ENCODE data around the gene PRAMEF26. TPM values are rescaled to one million over a fixed set of nuclear protein-coding genes. Genes with fewer than 3 reads are reported as not detected.
"Not testable (repeated sequence)": the region's sequence is repeated elsewhere in the genome, so short reads cannot be mapped to it uniquely, and the experiment has no call there.

The PRAMEF26 gene
- total RNA-seq, result not detected in 2 replicates

GRCh38 chr1:13155909-13156308, at the start of gene PRAMEF26:
Gene PRAMEF26 (minus strand): TSS chr1:13156009. CDS start chr1:13153095, 2,914 bp downstream.
- DNase-seq (ENCODE audit: extremely low read depth, low read depth, low spot score), result not testable (repeated sequence)

- not testable (repeated sequence) for DNase-seq (ENCODE audit: extremely low read depth, low read depth, low spot score)
These were observed 45.5 kb upstream of the PRAMEF26 start, which contains the start of gene PRAMEF13 for GRCh38 chr1:13201309-13201708. Gene PRAMEF13 (minus strand): TSS chr1:13201409. CDS start chr1:13199589, 1,820 bp downstream.

GRCh38 chr1:13171548-13171947, 15.7 kb upstream of the PRAMEF26 start, which contains the start of gene PRAMEF9:
Gene PRAMEF9 (plus strand): TSS chr1:13171848. CDS start chr1:13175281, 3,433 bp downstream.
- DNase-seq (ENCODE audit: extremely low read depth, low read depth, low spot score), result not testable (repeated sequence)

GRCh38 chr1:13165531-13165930, 9.7 kb upstream of the PRAMEF26 start, which contains the start of gene HNRNPCL4:
Gene HNRNPCL4 (minus strand): TSS chr1:13165631. CDS start chr1:13165467, 164 bp downstream.
- DNase-seq (ENCODE audit: extremely low read depth, low read depth, low spot score), result not testable (repeated sequence)

- not testable (repeated sequence) for DNase-seq (ENCODE audit: extremely low read depth, low read depth, low spot score)
These were observed 39.1 kb downstream of the PRAMEF26 start, which contains the start of gene HNRNPCL2 for GRCh38 chr1:13116754-13117153. Gene HNRNPCL2 (minus strand): TSS chr1:13116854. CDS start chr1:13116400, 454 bp downstream.

Other genes with a start within 250 kb of the PRAMEF26 start
- gene PRAMEF7, start 239.4 kb downstream of the PRAMEF26 start, total RNA-seq, result not detected in 2 replicates
- not detected in 2 replicates for gene PRAMEF6, start 208.4 kb downstream of the PRAMEF26 start, total RNA-seq
- gene PRAMEF27, start 99.4 kb downstream of the PRAMEF26 start, total RNA-seq, result not detected in 2 replicates
- not detected in 2 replicates for gene HNRNPCL3, start 95.2 kb downstream of the PRAMEF26 start, total RNA-seq
- gene PRAMEF25, start 85.2 kb downstream of the PRAMEF26 start, total RNA-seq, result not detected in 2 replicates
- not detected in 2 replicates for gene HNRNPCL2, start 39.2 kb downstream of the PRAMEF26 start, total RNA-seq
- gene HNRNPCL4, start 9.6 kb upstream of the PRAMEF26 start, total RNA-seq, result 1.5 TPM in 1 of 2 replicates, not detected in the other
- gene PRAMEF9, start 15.8 kb upstream of the PRAMEF26 start, total RNA-seq, result not detected in 2 replicates
- not detected in 2 replicates for gene PRAMEF13, start 45.4 kb upstream of the PRAMEF26 start, total RNA-seq
- not detected in 2 replicates for gene PRAMEF18, start 70.1 kb upstream of the PRAMEF26 start, total RNA-seq
- not detected in 2 replicates for gene PRAMEF5, start 98.2 kb upstream of the PRAMEF26 start, total RNA-seq
- gene PRAMEF8, start 129.1 kb upstream of the PRAMEF26 start, total RNA-seq, result not detected in 2 replicates
- gene PRAMEF33, start 147.5 kb upstream of the PRAMEF26 start, total RNA-seq, result not detected in 2 replicates
- gene PRAMEF15, start 159.6 kb upstream of the PRAMEF26 start, total RNA-seq, result not detected in 2 replicates
- gene PRAMEF14, start 191.1 kb upstream of the PRAMEF26 start, total RNA-seq, result not detected in 2 replicates
- gene PRAMEF19, start 215.9 kb upstream of the PRAMEF26 start, total RNA-seq, result not detected in 2 replicates
- not detected in 2 replicates for gene PRAMEF17, start 233.6 kb upstream of the PRAMEF26 start, total RNA-seq

All from glomerular endothelial cell (primary cell).